Fibroblast of mammary gland (primary cell): ENCODE measurements around the gene PTGER4.
"Not testable (repeated sequence)": the region's sequence is repeated elsewhere in the genome, so short reads cannot be mapped to it uniquely, and the experiment has no call there.

Experiments
- DNase-seq: peaks from one replicate; pipeline ENCODE4 v3.0.0-alpha.2; 2010; ENCODE audit warnings: low read depth
- H3K4me3 ChIP-seq: 2 replicates; pipeline ENCODE4 v1.5.1; 2011; ENCODE audit warnings: low read depth, mild to moderate bottlenecking, low read length, moderate library complexity; ENCODE audit not compliant: control insufficient read depth
- TF ChIP-seq, protein P1 (sequence below): conservative IDR thresholded peaks from 2 replicates; pipeline ENCODE4 v1.5.1; 2011; ENCODE audit warnings: low read depth, low read length, inconsistent platforms; ENCODE audit not compliant: control insufficient read depth, insufficient read depth

Gene PTGER4

DNA sequence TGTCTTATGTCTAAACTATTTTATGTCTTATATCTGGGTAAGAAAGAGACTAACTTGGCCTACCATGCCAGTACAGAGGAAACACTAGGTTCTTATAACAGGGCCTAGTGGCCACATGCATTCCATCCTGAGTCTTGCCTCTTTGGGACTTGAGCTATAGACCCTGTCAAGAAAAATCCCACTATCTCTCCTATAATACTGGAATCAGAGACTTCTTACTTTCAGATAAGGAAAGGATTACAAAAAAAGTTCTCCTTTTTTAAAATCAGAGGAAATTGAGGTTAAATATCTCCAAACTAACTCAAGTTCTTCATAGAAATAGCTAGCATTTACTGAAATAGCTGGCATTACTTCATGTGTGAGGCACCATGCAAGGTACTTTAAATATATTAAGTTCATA is 34.3 kb downstream of the PTGER4 start:
- DNase-seq: no peak
- TF ChIP-seq, protein P1, sequence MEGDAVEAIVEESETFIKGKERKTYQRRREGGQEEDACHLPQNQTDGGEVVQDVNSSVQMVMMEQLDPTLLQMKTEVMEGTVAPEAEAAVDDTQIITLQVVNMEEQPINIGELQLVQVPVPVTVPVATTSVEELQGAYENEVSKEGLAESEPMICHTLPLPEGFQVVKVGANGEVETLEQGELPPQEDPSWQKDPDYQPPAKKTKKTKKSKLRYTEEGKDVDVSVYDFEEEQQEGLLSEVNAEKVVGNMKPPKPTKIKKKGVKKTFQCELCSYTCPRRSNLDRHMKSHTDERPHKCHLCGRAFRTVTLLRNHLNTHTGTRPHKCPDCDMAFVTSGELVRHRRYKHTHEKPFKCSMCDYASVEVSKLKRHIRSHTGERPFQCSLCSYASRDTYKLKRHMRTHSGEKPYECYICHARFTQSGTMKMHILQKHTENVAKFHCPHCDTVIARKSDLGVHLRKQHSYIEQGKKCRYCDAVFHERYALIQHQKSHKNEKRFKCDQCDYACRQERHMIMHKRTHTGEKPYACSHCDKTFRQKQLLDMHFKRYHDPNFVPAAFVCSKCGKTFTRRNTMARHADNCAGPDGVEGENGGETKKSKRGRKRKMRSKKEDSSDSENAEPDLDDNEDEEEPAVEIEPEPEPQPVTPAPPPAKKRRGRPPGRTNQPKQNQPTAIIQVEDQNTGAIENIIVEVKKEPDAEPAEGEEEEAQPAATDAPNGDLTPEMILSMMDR: no peak

DNA sequence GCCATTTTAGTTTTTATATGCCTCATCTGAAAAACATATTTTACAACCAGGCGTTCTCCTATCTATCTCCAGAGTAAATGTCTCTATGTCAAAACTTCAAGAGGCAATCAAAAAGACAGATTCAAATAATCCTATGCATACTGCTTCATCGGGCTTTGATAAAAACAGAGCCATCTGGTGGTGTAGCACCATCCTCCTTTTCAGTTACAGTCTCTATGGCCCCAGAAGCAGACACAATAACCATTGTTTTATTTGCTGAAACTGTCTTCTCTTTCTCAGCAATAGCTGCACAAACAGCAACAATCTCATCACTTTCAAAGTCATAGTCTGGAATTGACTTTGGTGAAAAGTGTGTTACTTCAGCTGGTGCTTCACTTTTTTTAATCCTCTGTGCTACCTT is 36.3 kb downstream of the PTGER4 start:
- TF ChIP-seq, protein P1: peak; percentile 34
- no peak overlapping the region for H3K4me3 ChIP-seq
- peak; percentile 16 for DNase-seq

More for the DNA sequence above, 34.3 kb downstream of the PTGER4 start:
- no peak overlapping the region for H3K4me3 ChIP-seq

DNA sequence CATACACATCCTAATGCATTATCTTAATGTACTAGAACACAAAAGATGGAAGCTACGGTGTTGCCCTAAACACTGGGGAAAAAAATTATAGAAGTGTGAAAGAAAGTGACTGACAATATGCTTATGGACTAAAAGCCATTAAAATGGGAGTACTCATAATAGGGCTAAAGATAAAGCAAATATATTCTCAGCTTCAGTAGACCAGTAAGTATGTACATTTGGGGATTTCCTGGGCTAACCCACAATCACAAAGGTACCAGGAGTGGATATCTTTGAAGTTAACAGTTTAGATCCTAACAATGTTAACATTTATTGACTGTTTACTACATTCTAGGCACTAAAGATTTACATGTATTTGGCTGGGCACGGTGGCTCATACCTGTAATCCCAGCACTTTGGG is 36.9 kb downstream of the PTGER4 start:
- TF ChIP-seq, protein P1: no peak
- DNase-seq: no peak
- no peak overlapping the region for H3K4me3 ChIP-seq

DNA sequence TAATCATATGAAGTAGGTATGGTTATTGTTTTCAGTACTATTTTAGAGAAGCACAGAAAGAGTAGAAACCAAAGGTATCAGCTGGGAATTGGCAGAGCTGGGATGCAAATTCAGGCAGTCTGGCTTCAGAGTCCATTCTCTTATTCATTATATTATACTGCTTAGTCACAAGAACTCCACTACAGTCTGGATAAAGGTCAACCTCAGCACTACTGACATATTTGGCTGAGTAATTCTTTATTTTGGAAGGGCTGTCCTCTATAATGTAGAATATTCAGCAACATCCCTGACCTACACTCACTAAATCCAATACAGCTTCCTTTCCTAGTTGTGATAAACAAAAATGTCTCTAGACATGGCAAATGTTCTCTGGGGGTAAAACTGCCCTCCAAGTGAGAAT is 37.6 kb downstream of the PTGER4 start:
- DNase-seq: peak; percentile 81
- no peak overlapping the region for H3K4me3 ChIP-seq
- TF ChIP-seq, protein P1: no peak

DNA sequence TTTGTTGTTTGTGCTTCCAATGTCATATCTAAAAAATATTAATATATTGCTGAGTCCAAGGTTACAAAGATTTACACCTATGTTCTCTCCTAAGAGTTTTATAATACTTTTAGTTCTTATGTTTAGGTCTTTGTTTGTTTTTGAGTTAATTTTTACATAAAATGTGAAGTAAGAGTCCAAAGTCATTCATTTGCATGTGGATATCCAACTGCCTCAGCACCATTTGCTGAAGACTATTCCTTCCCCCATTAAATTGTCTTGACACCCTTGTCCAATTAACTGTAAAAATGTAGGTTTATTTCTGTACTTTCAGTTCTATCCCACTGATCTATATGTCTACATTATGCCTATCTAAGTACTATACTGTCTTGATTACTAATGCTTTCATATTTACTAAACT is 40.4 kb downstream of the PTGER4 start:
- TF ChIP-seq, protein P1: no peak
- no peak for DNase-seq
- H3K4me3 ChIP-seq: no peak overlapping the region

DNA sequence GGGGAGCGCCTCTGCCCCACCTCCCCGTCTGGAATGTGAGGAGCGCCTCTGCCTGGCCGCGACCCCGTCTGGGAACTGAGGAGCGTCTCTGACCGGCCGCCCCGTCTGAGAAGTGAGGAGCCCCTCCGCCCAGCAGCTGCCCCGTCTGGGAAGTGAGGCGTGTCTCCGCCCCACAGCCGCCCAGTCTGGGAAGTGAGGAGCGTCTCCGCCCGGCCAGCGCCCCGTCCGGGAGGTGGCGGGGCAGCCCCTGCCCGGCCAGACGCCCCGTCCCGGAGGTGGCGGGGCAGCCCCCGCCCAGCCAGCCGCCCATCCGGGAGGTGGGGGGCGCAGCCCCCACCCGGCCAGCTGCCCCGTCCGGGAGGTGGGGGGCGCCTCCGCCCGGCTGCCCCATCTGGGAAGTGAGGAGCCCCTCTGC is 42.8 kb downstream of the PTGER4 start:
- H3K4me3 ChIP-seq, DNase-seq: not testable (repeated sequence)

DNA sequence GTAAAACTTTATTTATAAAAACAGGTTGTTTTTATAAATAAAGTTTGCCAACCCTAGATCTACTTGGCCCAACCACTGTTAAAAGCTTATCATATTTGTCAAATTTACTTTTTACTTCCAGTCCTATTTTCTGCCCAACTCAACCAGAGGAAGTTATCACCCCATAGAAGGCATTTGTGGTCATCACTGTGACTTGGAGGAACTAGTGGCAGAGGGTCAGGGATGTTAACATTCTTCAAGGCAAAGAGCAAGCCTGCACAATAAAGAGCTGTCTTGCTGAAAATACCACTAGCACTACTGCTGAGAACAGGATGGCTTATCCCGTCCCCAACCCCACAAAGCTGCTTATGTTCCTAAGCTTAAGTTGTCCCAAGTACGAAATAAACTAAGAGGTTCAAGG is 53.7 kb downstream of the PTGER4 start:
- H3K4me3 ChIP-seq: no peak overlapping the region
- TF ChIP-seq, protein P1: no peak
- no peak for DNase-seq
